Measurements from ENCODE around the gene STAG3.

DNA sequence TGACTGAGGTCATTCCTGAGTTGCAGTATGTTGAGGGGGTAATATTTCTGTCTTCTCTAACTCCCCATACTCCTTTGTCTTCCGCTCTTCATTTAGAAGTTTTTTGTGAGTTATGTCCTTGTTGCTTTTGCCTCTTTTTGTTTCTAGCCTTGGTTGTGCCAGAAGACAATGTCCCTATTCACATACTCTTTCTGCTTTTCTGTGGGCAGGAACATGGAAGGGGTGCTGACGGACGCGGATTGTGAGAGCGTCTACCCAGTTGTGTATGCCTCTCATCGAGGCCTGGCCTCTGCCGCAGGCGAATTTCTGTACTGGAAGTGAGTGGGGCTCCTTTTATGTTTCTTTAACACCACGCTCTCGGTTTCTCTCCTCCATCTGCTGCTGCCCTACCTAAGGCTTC, 20.5 kb downstream of the STAG3 start:
- TF ChIP-seq CSDC2 (CRISPR knock-in tag; IDR thresholded peaks at IDR 0.05) (no peak), TCF4 (CRISPR knock-in tag; IDR thresholded peaks at IDR 0.05; ENCODE audit: borderline replicate concordance) (no peak)
- TF ChIP-seq, protein P1, sequence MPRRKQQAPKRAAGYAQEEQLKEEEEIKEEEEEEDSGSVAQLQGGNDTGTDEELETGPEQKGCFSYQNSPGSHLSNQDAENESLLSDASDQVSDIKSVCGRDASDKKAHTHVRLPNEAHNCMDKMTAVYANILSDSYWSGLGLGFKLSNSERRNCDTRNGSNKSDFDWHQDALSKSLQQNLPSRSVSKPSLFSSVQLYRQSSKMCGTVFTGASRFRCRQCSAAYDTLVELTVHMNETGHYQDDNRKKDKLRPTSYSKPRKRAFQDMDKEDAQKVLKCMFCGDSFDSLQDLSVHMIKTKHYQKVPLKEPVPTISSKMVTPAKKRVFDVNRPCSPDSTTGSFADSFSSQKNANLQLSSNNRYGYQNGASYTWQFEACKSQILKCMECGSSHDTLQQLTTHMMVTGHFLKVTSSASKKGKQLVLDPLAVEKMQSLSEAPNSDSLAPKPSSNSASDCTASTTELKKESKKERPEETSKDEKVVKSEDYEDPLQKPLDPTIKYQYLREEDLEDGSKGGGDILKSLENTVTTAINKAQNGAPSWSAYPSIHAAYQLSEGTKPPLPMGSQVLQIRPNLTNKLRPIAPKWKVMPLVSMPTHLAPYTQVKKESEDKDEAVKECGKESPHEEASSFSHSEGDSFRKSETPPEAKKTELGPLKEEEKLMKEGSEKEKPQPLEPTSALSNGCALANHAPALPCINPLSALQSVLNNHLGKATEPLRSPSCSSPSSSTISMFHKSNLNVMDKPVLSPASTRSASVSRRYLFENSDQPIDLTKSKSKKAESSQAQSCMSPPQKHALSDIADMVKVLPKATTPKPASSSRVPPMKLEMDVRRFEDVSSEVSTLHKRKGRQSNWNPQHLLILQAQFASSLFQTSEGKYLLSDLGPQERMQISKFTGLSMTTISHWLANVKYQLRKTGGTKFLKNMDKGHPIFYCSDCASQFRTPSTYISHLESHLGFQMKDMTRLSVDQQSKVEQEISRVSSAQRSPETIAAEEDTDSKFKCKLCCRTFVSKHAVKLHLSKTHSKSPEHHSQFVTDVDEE (CRISPR knock-in tag; IDR thresholded peaks at IDR 0.05), result no peak
- TF ChIP-seq, protein P2, sequence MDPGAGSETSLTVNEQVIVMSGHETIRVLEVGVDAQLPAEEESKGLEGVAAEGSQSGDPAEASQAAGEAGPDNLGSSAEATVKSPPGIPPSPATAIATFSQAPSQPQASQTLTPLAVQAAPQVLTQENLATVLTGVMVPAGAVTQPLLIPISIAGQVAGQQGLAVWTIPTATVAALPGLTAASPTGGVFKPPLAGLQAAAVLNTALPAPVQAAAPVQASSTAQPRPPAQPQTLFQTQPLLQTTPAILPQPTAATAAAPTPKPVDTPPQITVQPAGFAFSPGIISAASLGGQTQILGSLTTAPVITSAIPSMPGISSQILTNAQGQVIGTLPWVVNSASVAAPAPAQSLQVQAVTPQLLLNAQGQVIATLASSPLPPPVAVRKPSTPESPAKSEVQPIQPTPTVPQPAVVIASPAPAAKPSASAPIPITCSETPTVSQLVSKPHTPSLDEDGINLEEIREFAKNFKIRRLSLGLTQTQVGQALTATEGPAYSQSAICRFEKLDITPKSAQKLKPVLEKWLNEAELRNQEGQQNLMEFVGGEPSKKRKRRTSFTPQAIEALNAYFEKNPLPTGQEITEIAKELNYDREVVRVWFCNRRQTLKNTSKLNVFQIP (CRISPR knock-in tag; IDR thresholded peaks at IDR 0.05; ENCODE audit: borderline replicate concordance, low read depth), result no peak
